ENCODE results near the gene ROBO1. TPM values are rescaled to one million over a fixed set of nuclear protein-coding genes. Genes with fewer than 3 reads are reported as not detected.

The ROBO1 gene
- total RNA-seq, 1 donor from 2014 or later = 13.4 TPM

DNA sequence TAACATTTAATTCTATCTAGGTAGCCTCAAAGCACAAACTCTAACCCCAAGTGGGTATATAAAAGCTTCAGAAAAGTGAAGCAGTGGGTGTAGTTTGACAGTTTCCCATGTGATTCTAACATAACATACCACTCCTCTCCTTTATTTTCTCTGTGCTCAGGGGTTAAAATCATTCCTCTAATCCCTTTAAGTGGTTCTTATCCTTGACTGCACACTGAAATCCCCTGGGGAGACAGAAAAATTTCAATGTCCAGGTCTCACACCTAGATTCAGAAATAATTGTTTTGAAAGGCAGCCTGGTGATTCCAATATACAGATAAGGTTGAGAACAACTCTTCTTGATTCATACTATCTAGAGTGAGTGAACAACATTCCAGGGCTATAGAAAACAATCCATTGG is 986.4 kb downstream of the ROBO1 start:
- intact Hi-C loops (cut with DNase I) = no loop called here
- no peaks in the 10 kb centered on the region for H3K4me1 ChIP-seq
- TF ChIP-seq, protein P1, sequence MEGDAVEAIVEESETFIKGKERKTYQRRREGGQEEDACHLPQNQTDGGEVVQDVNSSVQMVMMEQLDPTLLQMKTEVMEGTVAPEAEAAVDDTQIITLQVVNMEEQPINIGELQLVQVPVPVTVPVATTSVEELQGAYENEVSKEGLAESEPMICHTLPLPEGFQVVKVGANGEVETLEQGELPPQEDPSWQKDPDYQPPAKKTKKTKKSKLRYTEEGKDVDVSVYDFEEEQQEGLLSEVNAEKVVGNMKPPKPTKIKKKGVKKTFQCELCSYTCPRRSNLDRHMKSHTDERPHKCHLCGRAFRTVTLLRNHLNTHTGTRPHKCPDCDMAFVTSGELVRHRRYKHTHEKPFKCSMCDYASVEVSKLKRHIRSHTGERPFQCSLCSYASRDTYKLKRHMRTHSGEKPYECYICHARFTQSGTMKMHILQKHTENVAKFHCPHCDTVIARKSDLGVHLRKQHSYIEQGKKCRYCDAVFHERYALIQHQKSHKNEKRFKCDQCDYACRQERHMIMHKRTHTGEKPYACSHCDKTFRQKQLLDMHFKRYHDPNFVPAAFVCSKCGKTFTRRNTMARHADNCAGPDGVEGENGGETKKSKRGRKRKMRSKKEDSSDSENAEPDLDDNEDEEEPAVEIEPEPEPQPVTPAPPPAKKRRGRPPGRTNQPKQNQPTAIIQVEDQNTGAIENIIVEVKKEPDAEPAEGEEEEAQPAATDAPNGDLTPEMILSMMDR (IDR thresholded peaks at IDR 0.05) = no peak

DNA sequence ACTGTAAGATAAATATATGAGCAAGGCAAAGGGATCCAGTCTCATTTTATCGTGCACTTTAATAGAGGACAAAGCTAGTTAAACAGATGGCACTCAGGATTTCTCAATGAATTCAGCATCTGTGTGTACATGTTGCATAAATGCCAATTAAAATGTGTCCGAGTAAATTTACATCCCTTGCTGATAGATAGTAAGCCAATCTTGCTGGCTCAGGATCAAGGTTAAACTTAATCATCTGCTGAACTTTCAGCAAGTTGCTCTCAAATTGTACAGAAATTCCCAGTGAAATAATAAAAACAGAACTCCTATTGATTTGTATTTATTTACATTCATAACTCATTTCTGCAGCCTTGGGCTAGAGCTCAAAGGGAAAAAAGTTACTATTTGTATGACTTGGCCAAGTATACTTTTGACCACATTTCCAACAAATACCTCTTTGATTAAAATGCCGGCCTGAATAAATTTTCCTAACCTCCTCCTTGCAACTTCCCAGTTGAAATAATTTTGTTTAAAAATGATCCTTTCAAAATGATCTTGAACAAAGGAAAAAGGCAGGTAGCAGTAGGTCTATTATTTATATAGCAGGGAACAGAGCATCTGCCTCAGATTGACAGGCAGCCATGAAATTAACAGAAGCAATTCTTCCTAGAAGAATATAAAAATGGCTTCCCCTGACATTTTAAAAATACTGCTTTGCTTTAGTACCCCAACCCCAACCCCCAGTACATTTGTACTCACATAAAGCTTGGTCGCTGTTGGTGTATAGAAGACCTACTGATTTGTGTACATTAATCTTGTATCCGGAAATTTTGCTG is 1001.9 kb downstream of the ROBO1 start:
- TF ChIP-seq, protein P1 (IDR thresholded peaks at IDR 0.05) = no peak
- no peaks in the 10 kb centered on the region for H3K36me3 ChIP-seq
- no peak overlapping the region for H3K27ac ChIP-seq
- no peaks in the 10 kb centered on the region for H3K27me3 ChIP-seq
- DNase-seq (ENCODE audit: low spot score in 2 of 2) = no peak
- intact Hi-C loops (cut with DNase I) = no loop called here
- no peak overlapping the region for H3K4me3 ChIP-seq
- H3K4me1 ChIP-seq = peaks cover 0 to 4% of the 10 kb centered on the region in 2 donors
- no peaks in the 10 kb centered on the region for H3K9me3 ChIP-seq

More for the DNA sequence above, 986.4 kb downstream of the ROBO1 start:
- Histone ChIP-seq H3K27ac (no peak overlapping the region), H3K36me3 (no peaks in the 10 kb centered on the region), H3K27me3 (no peaks in the 10 kb centered on the region), H3K9me3 (no peaks in the 10 kb centered on the region), H3K4me3 (no peak overlapping the region)
- no peak for DNase-seq (ENCODE audit: low spot score in 2 of 2)

DNA sequence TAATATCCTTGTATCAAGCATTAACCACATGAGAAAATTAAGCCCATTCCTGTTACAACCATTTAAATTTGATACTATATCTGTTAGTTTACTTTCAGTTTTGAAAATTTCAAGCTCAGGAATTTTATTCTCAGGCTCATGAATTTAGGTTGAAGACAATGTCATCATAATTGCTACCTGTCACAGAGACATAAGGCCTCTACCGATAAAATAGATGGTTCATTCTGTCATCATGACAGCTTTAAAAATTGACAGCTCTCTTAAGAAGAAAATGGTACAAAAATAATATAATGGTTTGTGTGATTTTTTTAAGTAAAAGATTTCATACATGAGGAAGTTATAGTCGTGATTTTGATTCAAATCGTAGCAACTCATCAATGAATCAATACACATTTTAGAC is 1003.2 kb downstream of the ROBO1 start:
- Histone ChIP-seq H3K36me3 (no peaks in the 10 kb centered on the region), H3K4me1 (peaks cover 0 to 4% of the 10 kb centered on the region in 2 donors), H3K9me3 (no peaks in the 10 kb centered on the region), H3K27ac (no peak overlapping the region), H3K4me3 (no peak overlapping the region), H3K27me3 (no peaks in the 10 kb centered on the region)
- TF ChIP-seq, protein P1 (IDR thresholded peaks at IDR 0.05) = no peak
- DNase-seq (ENCODE audit: low spot score in 2 of 2) = no peak
- intact Hi-C loops (cut with DNase I) = no loop called here

DNA sequence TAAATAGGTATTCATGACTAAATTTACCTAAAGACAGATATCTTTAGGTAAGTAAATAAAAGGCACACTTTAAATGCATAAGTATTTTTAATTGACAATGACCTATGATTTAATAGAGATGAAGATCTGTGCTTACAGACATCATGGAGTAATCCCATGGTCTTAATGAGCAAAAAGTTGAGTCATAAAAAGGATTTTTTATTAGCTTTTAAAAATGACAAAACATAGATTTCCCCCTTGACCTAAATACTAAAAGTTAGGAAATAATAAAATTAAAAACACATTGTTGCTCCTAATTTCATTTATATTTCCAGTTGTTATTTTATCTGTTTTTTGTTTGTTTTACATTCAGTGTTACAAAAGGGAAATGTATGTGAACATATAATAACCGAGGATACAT is 1005.7 kb downstream of the ROBO1 start:
- peaks cover 0 to 4% of the 10 kb centered on the region in 2 donors for H3K4me1 ChIP-seq
- TF ChIP-seq, protein P1 (IDR thresholded peaks at IDR 0.05) = no peak
- intact Hi-C loops (cut with DNase I) = no loop called here

DNA sequence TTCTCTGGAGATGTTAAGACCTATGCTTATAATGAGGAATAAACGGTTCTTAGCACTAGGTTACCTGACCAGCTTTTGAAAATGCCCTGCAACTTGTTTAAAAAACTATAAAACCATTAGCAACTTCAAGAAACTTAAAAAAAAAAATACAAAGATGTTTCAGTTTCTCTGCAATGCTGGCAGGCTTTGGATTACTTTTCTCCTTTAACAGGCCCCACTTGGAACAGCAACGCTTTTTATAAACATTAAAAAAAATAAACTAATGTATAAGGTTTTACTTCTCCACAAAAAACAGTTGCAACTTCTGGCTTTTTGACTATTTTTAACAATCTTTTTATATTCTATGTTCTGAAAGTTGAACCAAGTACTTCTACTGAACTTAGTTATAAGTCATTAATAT is 1006.7 kb downstream of the ROBO1 start:
- Histone ChIP-seq H3K4me3 (no peak overlapping the region), H3K27ac (no peak overlapping the region), H3K9me3 (no peaks in the 10 kb centered on the region), H3K4me1 (peaks cover 0 to 4% of the 10 kb centered on the region in 2 donors), H3K27me3 (no peaks in the 10 kb centered on the region), H3K36me3 (no peaks in the 10 kb centered on the region)
- DNase-seq (ENCODE audit: low spot score in 2 of 2) = no peak
- intact Hi-C loops (cut with DNase I) = no loop called here
- TF ChIP-seq, protein P1 (IDR thresholded peaks at IDR 0.05) = no peak

More for the DNA sequence above, 1005.7 kb downstream of the ROBO1 start:
- H3K9me3 ChIP-seq = no peaks in the 10 kb centered on the region
- no peaks in the 10 kb centered on the region for H3K27me3 ChIP-seq
- no peak overlapping the region for H3K27ac ChIP-seq
- H3K4me3 ChIP-seq = no peak overlapping the region
- DNase-seq (ENCODE audit: low spot score in 2 of 2) = no peak
- H3K36me3 ChIP-seq = no peaks in the 10 kb centered on the region

Measured in ascending aorta (tissue), 2 donors.